ENCODE results near the gene CAMTA1.

The CAMTA1 gene

DNA sequence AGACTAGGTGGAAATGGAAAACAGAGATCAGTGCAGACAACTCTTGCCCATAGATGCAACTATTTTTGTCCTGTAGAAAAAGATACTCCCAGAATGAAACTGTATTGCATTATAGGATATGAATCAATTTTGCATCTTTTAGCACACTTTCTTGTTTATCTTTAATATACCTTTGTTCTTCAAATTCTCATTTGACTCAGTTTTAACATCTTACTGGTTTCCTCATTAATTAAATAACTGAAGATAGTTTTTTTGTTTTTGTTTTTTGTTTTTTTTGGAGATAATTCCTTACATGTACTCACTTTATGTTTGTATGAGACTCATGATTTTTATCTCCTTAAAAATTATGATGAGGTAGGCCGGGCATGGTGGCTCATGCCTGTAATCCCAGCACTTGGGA, 10.9 kb upstream of the CAMTA1 start:
- peaks cover 3% of the 10 kb centered on the region for H3K4me1 ChIP-seq (ENCODE audit: insufficient read depth, poor library complexity, severe bottlenecking)
- H3K36me3 ChIP-seq (ENCODE audit: low read depth), result no peaks in the 10 kb centered on the region
- no peak overlapping the region for H3K27ac ChIP-seq (ENCODE audit: poor library complexity, severe bottlenecking)
- no peak overlapping the region for H3K4me3 ChIP-seq (ENCODE audit: severe bottlenecking)
- ATAC-seq (ENCODE audit: low read depth) (no peak), DNase-seq (ENCODE audit: low spot score) (no peak)
- no peaks in the 10 kb centered on the region for H3K9me3 ChIP-seq (ENCODE audit: severe bottlenecking)
- no peaks in the 10 kb centered on the region for H3K27me3 ChIP-seq (ENCODE audit: insufficient read depth, poor library complexity, severe bottlenecking)
- TF ChIP-seq CTCF (IDR thresholded peaks at IDR 0.05; ENCODE audit: poor library complexity, severe bottlenecking), result no peak

GRCh38 chr1:6775261-6776043, 9.8 kb upstream of the CAMTA1 start:
- H3K4me3 ChIP-seq (ENCODE audit: severe bottlenecking), result no peak overlapping the region
- ATAC-seq (ENCODE audit: low read depth), result no peak
- no peak overlapping the region for H3K27ac ChIP-seq (ENCODE audit: poor library complexity, severe bottlenecking)

DNA sequence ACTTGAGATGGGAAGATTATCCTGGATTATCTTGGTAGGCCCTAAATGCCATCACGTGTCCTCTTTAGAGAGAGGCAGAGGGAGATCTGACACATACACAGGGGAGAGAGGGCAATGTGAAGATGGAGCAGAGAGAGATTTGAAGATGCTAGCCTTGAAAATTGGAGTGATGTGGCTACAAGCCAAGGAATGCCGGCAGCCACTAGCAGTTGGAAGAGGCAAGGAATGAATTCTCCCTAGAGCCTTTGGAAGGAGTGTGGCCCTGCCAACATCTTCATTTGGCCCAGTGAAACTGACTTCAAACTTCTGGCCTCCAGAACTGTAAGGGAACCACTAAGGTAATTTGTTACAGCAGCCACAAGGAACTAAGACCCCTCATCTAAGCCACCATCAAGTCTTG, 8.9 kb upstream of the CAMTA1 start:
- Histone ChIP-seq H3K27ac (ENCODE audit: poor library complexity, severe bottlenecking) (no peak overlapping the region), H3K4me3 (ENCODE audit: severe bottlenecking) (no peak overlapping the region), H3K36me3 (ENCODE audit: low read depth) (no peaks in the 10 kb centered on the region), H3K9me3 (ENCODE audit: severe bottlenecking) (no peaks in the 10 kb centered on the region), H3K27me3 (ENCODE audit: insufficient read depth, poor library complexity, severe bottlenecking) (no peaks in the 10 kb centered on the region), H3K4me1 (ENCODE audit: insufficient read depth, poor library complexity, severe bottlenecking) (no peaks in the 10 kb centered on the region)
- no peak for TF ChIP-seq CTCF (IDR thresholded peaks at IDR 0.05; ENCODE audit: poor library complexity, severe bottlenecking)
- no peak for ATAC-seq (ENCODE audit: low read depth)
- DNase-seq (ENCODE audit: low spot score), result no peak

More at GRCh38 chr1:6775261-6776043, 9.8 kb upstream of the CAMTA1 start:
- no peaks in the 10 kb centered on the region for H3K9me3 ChIP-seq (ENCODE audit: severe bottlenecking)
- peaks cover 3% of the 10 kb centered on the region for H3K4me1 ChIP-seq (ENCODE audit: insufficient read depth, poor library complexity, severe bottlenecking)
- H3K36me3 ChIP-seq (ENCODE audit: low read depth), result no peaks in the 10 kb centered on the region
- H3K27me3 ChIP-seq (ENCODE audit: insufficient read depth, poor library complexity, severe bottlenecking), result no peaks in the 10 kb centered on the region
- DNase-seq (ENCODE audit: low spot score), result no peak
- TF ChIP-seq CTCF (IDR thresholded peaks at IDR 0.05; ENCODE audit: poor library complexity, severe bottlenecking), result no peak

DNA sequence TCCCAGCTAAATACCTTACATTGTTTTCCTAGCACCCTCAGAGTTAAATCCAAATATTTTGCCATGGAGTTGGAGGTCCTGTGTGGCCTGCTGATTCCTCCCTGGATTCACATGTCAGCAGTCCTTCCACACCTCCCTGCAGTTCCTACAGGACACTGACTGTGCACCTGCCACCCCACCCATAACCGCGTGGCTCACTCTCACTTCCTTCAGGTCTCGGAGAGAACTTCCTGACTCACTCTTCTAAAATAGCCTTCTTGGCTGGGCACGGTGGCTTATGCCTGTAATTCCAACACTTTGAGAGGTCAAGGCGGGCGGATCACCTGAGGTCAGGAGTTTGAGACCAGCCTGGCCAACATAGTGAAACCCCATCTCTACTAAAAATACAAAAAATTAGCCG, 8.4 kb upstream of the CAMTA1 start:
- H3K36me3 ChIP-seq (ENCODE audit: low read depth), result no peaks in the 10 kb centered on the region
- no peaks in the 10 kb centered on the region for H3K4me1 ChIP-seq (ENCODE audit: insufficient read depth, poor library complexity, severe bottlenecking)
- H3K9me3 ChIP-seq (ENCODE audit: severe bottlenecking), result no peaks in the 10 kb centered on the region
- TF ChIP-seq CTCF (IDR thresholded peaks at IDR 0.05; ENCODE audit: poor library complexity, severe bottlenecking), result no peak
- no peak for DNase-seq (ENCODE audit: low spot score)
- H3K27ac ChIP-seq (ENCODE audit: poor library complexity, severe bottlenecking), result no peak overlapping the region
- no peak overlapping the region for H3K4me3 ChIP-seq (ENCODE audit: severe bottlenecking)
- ATAC-seq (ENCODE audit: low read depth), result no peak
- no peaks in the 10 kb centered on the region for H3K27me3 ChIP-seq (ENCODE audit: insufficient read depth, poor library complexity, severe bottlenecking)

DNA sequence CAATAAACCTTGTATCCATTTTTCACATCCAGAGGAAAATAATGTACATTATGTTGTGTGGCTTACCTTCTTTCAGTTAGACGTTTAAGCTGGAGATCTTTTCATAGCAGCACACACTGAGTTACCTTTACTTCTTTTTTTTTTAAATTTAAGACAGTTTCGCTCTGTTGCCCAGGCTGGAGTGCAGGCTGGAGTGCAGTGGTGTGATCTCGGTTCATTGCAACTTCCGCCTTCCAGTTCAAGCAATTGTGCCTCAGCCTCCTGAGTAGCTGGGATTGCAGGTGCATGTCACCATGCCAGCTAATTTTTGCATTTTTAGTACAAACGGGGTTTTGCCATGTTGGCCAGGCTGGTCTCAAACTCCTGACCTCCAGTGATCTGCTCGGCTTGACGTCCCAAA, 7.4 kb upstream of the CAMTA1 start:
- ATAC-seq (ENCODE audit: low read depth) (no peak), DNase-seq (ENCODE audit: low spot score) (no peak)
- no peak for TF ChIP-seq CTCF (IDR thresholded peaks at IDR 0.05; ENCODE audit: poor library complexity, severe bottlenecking)
- Histone ChIP-seq H3K27me3 (ENCODE audit: insufficient read depth, poor library complexity, severe bottlenecking) (no peaks in the 10 kb centered on the region), H3K4me3 (ENCODE audit: severe bottlenecking) (no peak overlapping the region), H3K27ac (ENCODE audit: poor library complexity, severe bottlenecking) (no peak overlapping the region), H3K4me1 (ENCODE audit: insufficient read depth, poor library complexity, severe bottlenecking) (no peaks in the 10 kb centered on the region), H3K9me3 (ENCODE audit: severe bottlenecking) (no peaks in the 10 kb centered on the region), H3K36me3 (ENCODE audit: low read depth) (no peaks in the 10 kb centered on the region)

Measured in RWPE2 (cell line).